ENCODE data around the gene PSTPIP1.

DNA sequence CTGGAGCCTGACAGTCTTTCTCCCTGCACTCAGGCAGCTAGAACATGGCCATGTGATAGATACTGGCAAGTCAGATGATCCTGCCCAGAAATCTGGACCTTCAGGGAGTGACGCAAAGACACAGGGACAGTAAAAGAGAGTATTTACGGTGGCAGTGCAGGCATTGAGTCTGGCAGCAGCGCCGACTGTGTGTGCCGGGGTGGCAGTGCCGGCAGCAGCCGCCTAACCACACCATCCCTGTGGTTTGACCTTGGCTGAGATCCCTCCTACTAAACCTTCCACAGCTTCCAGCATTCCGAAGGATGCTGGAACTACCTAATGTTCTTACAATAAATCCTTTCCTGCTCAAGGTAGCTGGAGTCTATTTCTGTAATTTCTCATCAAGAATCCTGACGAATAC is 80.6 kb downstream of the PSTPIP1 start:
- TF ChIP-seq, protein P1, sequence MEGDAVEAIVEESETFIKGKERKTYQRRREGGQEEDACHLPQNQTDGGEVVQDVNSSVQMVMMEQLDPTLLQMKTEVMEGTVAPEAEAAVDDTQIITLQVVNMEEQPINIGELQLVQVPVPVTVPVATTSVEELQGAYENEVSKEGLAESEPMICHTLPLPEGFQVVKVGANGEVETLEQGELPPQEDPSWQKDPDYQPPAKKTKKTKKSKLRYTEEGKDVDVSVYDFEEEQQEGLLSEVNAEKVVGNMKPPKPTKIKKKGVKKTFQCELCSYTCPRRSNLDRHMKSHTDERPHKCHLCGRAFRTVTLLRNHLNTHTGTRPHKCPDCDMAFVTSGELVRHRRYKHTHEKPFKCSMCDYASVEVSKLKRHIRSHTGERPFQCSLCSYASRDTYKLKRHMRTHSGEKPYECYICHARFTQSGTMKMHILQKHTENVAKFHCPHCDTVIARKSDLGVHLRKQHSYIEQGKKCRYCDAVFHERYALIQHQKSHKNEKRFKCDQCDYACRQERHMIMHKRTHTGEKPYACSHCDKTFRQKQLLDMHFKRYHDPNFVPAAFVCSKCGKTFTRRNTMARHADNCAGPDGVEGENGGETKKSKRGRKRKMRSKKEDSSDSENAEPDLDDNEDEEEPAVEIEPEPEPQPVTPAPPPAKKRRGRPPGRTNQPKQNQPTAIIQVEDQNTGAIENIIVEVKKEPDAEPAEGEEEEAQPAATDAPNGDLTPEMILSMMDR (IDR thresholded peaks at IDR 0.05), result no peak
- no peak for TF ChIP-seq POLR2A (IDR thresholded peaks at IDR 0.05; ENCODE audit: low read depth)
- TF ChIP-seq EP300 (IDR thresholded peaks at IDR 0.05), result no peak
- no peak for TF ChIP-seq POLR2AphosphoS5 (IDR thresholded peaks at IDR 0.05)
